Endothelial cell of umbilical vein (primary cell): ENCODE data around the gene RALGPS1. TPM values are rescaled to one million over a fixed set of nuclear protein-coding genes. Genes with fewer than 3 reads are reported as not detected.

Experiments used
- BruUV-seq: library from RNA; stranded (reverse); fragments of 400-500 nt; replicated peaks from 2 replicates; lab custom pipeline; 2021; lab: Mats Ljungman, UMichigan
- CTCF ChIA-PET: fragments of 300-600, 350-600 bp; sonication (Branson Sonifier 250); formaldehyde crosslinking; loops from one replicate; lab custom pipeline; 2021; ENCODE audit warnings: antibody characterized with exemption, inconsistent platforms; lab: Charles Lee
- POLR2A ChIA-PET: fragments of 300-600, 350-600 bp; sonication (Branson Sonifier 250); formaldehyde crosslinking; loops from one replicate; lab custom pipeline; 2021; ENCODE audit warnings: antibody characterized with exemption, inconsistent platforms; lab: Charles Lee
- DNase-seq: peaks from one replicate; pipeline ENCODE4 v3.0.0-alpha.2; 2011; ENCODE audit warnings: low read depth, low spot score
- FAIRE-seq: peaks from 2 replicates; lab custom pipeline; 2011; peaks lifted over from hg19 to GRCh38; lab: Jason Lieb, UNC
- H2AFZ ChIP-seq: 2 replicates; pipeline ENCODE4 v1.6.0; 2012; ENCODE audit warnings: low read depth, low read length, control low read depth, inconsistent platforms
- H3K27ac ChIP-seq: 2 replicates; pipeline ENCODE4 v1.5.1; 2011; ENCODE audit warnings: low read depth, mild to moderate bottlenecking, control low read depth, low read length, moderate library complexity; ENCODE audit not compliant: insufficient read depth
- H3K27me3 ChIP-seq, 2 experiments: 2 replicates each; pipeline versions ENCODE4 v1.6.0 to v1.6.1; 2011; ENCODE audit warnings: low read length in 2 of 2, mixed read lengths in 1 of 2; ENCODE audit not compliant: control insufficient read depth in 2 of 2, insufficient read depth in 2 of 2
- H3K36me3 ChIP-seq, 2 experiments: 2 replicates in 1 of 2; 3 replicates in 1 of 2; pipeline ENCODE4 v1.5.1; 2011; ENCODE audit warnings: low read length in 2 of 2, mild to moderate bottlenecking in 1 of 2, moderate library complexity in 1 of 2; ENCODE audit not compliant: control insufficient read depth in 2 of 2, insufficient read depth in 2 of 2; ENCODE audit errors: extremely low read depth in 1 of 2
- H3K4me1 ChIP-seq: 3 replicates; pipeline ENCODE4 v1.5.1; 2011; ENCODE audit warnings: mild to moderate bottlenecking, low read length; ENCODE audit not compliant: control insufficient read depth, insufficient read depth; ENCODE audit errors: extremely low read depth
- H3K4me2 ChIP-seq: 2 replicates; pipeline ENCODE4 v1.6.1; 2011; ENCODE audit warnings: low read length, control low read depth, mixed read lengths; ENCODE audit not compliant: insufficient read depth
- H3K4me3 ChIP-seq, 3 experiments: fragments of 200-600 bp in 1 of 3; sonication (generic), shearing (Covaris generic) in 1 of 3; replicated peaks in 1 of 3; 2 replicates each; pipeline ENCODE4 v1.5.1; 2011 to 2016; ENCODE audit warnings: control low read depth in 3 of 3, low read length in 3 of 3, mild to moderate bottlenecking in 2 of 3, inconsistent platforms in 1 of 3, low read depth in 1 of 3, moderate library complexity in 1 of 3; ENCODE audit not compliant: insufficient read depth in 1 of 3
- H3K79me2 ChIP-seq: 2 replicates; pipeline ENCODE4 v1.6.0; 2012; ENCODE audit warnings: low read length, inconsistent platforms; ENCODE audit not compliant: control insufficient read depth, insufficient read depth
- H3K9ac ChIP-seq: replicated peaks from 2 replicates; pipeline ENCODE3; 2011; ENCODE audit warnings: low read length, control low read depth; ENCODE audit not compliant: insufficient read depth; ENCODE audit errors: extremely low read depth
- H3K9me1 ChIP-seq: replicated peaks from 3 replicates; pipeline ENCODE4 v1.6.0; 2011; ENCODE audit warnings: mild to moderate bottlenecking, low read length; ENCODE audit not compliant: control insufficient read depth, insufficient read depth; ENCODE audit errors: extremely low read depth
- H3K9me3 ChIP-seq: replicated peaks from 2 replicates; pipeline ENCODE4 v1.5.1; 2012; ENCODE audit warnings: low read length, inconsistent platforms; ENCODE audit not compliant: control insufficient read depth, insufficient read depth
- H4K20me1 ChIP-seq: replicated peaks from 2 replicates; pipeline ENCODE3; 2011; ENCODE audit warnings: mild to moderate bottlenecking, low read length; ENCODE audit not compliant: control insufficient read depth, insufficient read depth; ENCODE audit errors: extremely low read depth
- EZH2 ChIP-seq: IDR thresholded peaks from 2 replicates; pipeline ENCODE4 v1.6.1; 2012; ENCODE audit warnings: borderline replicate concordance, low read depth, mild to moderate bottlenecking, moderate library complexity, low read length, inconsistent platforms; ENCODE audit not compliant: severe bottlenecking
- FOS ChIP-seq: IDR thresholded peaks from 2 replicates; pipeline ENCODE4 v1.6.1; 2011; ENCODE audit warnings: mild to moderate bottlenecking, low read length, moderate library complexity, borderline replicate concordance; ENCODE audit not compliant: insufficient read depth
- GATA2 ChIP-seq: IDR thresholded peaks from 2 replicates; pipeline ENCODE4 v1.7.0; 2011; ENCODE audit warnings: low read depth, mild to moderate bottlenecking, moderate library complexity, mixed read lengths, low read length; ENCODE audit not compliant: insufficient read length, insufficient read depth
- JUN ChIP-seq: IDR thresholded peaks from 2 replicates; pipeline ENCODE4 v1.6.1; 2011; ENCODE audit warnings: borderline replicate concordance, low read depth; ENCODE audit not compliant: insufficient read length, insufficient read depth
- MYC ChIP-seq: IDR thresholded peaks from one replicate; pipeline ENCODE4 v1.6.1; 2011; ENCODE audit warnings: mild to moderate bottlenecking, low read depth, low read length
- dilution Hi-C: fragments of 300-500 bp; cut with MboI; formaldehyde crosslinking; loops from one replicate; pipeline ENCODE4 v1.15.0; 2019; ENCODE audit warnings: low sequenced_read_pairs; ENCODE audit not compliant: extremely low pct_ligation_motif_present
- intact Hi-C: fragments of 100-400 bp; cut with micrococcal nuclease; formaldehyde crosslinking; loops from one replicate; pipeline ENCODE4 v1.10.0; 2022
- polyA plus RNA-seq, 4 experiments: library from polyadenylated mRNA; depleted of rRNA in 3 of 4; stranded (reverse) in 3 of 4; unstranded in 1 of 4; fragments of >200 nt; gene quantifications; 2 replicates each; pipeline versions ENCODE4 v1.2.1 to v1.2.3, GENCODE V29; 2011 to 2012; ENCODE audit warnings: missing spikeins in 1 of 4
- total RNA-seq: library from RNA; stranded (reverse); gene quantifications from 2 replicates; pipeline ENCODE4 v1.2.3, GENCODE V29; 2021
- TF ChIP-seq, protein P1 (sequence below): IDR thresholded peaks from 2 replicates; pipeline ENCODE4 v1.6.1; 2011; ENCODE audit not compliant: insufficient read depth, insufficient read length
- TF ChIP-seq, protein P2 (sequence below), 2 donors: IDR thresholded peaks; 1 replicate in 1 of 2; 2 replicates in 1 of 2; pipeline ENCODE4 v1.5.1; 2011; ENCODE audit warnings: low read length in 2 of 2, mild to moderate bottlenecking in 2 of 2, moderate library complexity in 2 of 2, control low read depth in 1 of 2, inconsistent platforms in 1 of 2, low read depth in 1 of 2; ENCODE audit not compliant: insufficient read depth in 1 of 2; ENCODE audit errors: extremely low read depth in 1 of 2

Gene RALGPS1
- total and polyA plus RNA-seq, 2 donors (not counting 3 experiments of a cell fraction or from before 2014, with no cell fraction given), result 3.8 to 5.5 TPM

DNA sequence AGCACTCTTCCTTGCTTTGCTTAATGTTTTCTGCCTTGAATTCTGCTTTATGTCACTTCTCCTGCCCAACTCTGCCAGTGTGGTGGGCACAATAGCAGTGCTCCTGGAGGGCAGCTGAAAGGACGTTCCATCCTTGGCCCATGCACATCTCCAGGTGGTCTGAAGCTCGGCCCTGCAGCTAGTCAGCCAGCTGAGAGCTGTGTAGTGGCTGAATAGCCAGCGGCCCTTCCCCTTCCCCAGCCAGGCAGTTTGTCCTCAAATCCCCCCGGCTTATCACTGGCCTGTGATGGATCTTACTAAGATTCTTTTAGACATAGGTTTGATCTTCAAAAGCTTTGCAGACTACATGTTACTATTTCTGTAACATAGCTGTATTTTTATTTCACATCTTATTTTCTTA is 250.5 kb downstream of the RALGPS1 start:
- ChIA-PET CTCF (interaction anchor here (0.6 to 1.6 kb wide), 5 partner anchors 9 to 201 kb away, joined by 3 to 5 read pairs (median 4); no protein-coding TSS in a partner anchor), POLR2A (no interaction called here)
- H2AFZ ChIP-seq, result no peak overlapping the region
- dilution Hi-C loops (no loop called here), intact Hi-C loops (no loop called here)
- H3K4me2 ChIP-seq, result no peak overlapping the region
- no peaks in the 10 kb centered on the region for H3K9me1 ChIP-seq
- TF ChIP-seq FOS (no peak), MYC (no peak), EZH2 (no peak), GATA2 (no peak), JUN (no peak)
- TF ChIP-seq, protein P1, sequence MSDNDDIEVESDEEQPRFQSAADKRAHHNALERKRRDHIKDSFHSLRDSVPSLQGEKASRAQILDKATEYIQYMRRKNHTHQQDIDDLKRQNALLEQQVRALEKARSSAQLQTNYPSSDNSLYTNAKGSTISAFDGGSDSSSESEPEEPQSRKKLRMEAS, result no peak
- TF ChIP-seq, protein P2, sequence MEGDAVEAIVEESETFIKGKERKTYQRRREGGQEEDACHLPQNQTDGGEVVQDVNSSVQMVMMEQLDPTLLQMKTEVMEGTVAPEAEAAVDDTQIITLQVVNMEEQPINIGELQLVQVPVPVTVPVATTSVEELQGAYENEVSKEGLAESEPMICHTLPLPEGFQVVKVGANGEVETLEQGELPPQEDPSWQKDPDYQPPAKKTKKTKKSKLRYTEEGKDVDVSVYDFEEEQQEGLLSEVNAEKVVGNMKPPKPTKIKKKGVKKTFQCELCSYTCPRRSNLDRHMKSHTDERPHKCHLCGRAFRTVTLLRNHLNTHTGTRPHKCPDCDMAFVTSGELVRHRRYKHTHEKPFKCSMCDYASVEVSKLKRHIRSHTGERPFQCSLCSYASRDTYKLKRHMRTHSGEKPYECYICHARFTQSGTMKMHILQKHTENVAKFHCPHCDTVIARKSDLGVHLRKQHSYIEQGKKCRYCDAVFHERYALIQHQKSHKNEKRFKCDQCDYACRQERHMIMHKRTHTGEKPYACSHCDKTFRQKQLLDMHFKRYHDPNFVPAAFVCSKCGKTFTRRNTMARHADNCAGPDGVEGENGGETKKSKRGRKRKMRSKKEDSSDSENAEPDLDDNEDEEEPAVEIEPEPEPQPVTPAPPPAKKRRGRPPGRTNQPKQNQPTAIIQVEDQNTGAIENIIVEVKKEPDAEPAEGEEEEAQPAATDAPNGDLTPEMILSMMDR (IDR thresholded peaks at IDR 0.05; ENCODE audit: extremely low read depth in 1 of 2, insufficient read depth in 1 of 2, low read depth in 1 of 2, low read length in 2 of 2), result no peak
- H3K9ac ChIP-seq, result no peak overlapping the region
- no peak overlapping the region for H3K27ac ChIP-seq
- no peaks in the 10 kb centered on the region for H3K27me3 ChIP-seq
- BruUV-seq, result no TSS peak
- FAIRE-seq (no peak), DNase-seq (no peak)
- no peaks in the 10 kb centered on the region for H3K36me3 ChIP-seq
- H3K4me1 ChIP-seq, result peaks cover 17% of the 10 kb centered on the region
- H3K9me3 ChIP-seq, result no peaks in the 10 kb centered on the region
- H4K20me1 ChIP-seq, result no peaks in the 10 kb centered on the region
- no peaks in the 10 kb centered on the region for H3K79me2 ChIP-seq
- H3K4me3 ChIP-seq, result no peak overlapping the region
